Osteocyte (in vitro differentiated cells): ENCODE measurements around the gene PITPNM3. TPM values are rescaled to one million over a fixed set of nuclear protein-coding genes. Genes with fewer than 3 reads are reported as not detected.

Source experiments
- DNase-seq: peaks from one replicate; pipeline ENCODE4 v3.0.0; 2021; ENCODE audit warnings: mixed read lengths; ENCODE audit not compliant: unreplicated experiment; ENCODE audit errors: extremely low spot score
- H3K27ac Mint-ChIP-seq: one replicate; pipeline ENCODE4 v1.8.0; 2021; ENCODE audit warnings: mild to moderate bottlenecking, mixed read lengths; ENCODE audit not compliant: unreplicated experiment
- H3K27me3 Mint-ChIP-seq: one replicate; pipeline ENCODE4 v1.8.0; 2021; ENCODE audit warnings: mixed read lengths; ENCODE audit not compliant: unreplicated experiment
- H3K36me3 Mint-ChIP-seq: one replicate; pipeline ENCODE4 v1.8.0; 2021; ENCODE audit warnings: mixed read lengths; ENCODE audit not compliant: unreplicated experiment
- H3K4me1 Mint-ChIP-seq: one replicate; pipeline ENCODE4 v1.8.0; 2021; ENCODE audit warnings: mixed read lengths; ENCODE audit not compliant: unreplicated experiment
- H3K4me3 Mint-ChIP-seq: one replicate; pipeline ENCODE4 v1.8.0; 2021; ENCODE audit warnings: mild to moderate bottlenecking, moderate library complexity, mixed read lengths; ENCODE audit not compliant: unreplicated experiment
- H3K9me3 Mint-ChIP-seq: one replicate; pipeline ENCODE4 v1.8.0; 2021; ENCODE audit warnings: mixed read lengths; ENCODE audit not compliant: unreplicated experiment
- total RNA-seq: library from RNA; stranded (reverse); gene quantifications from 2 replicates; pipeline ENCODE4 v1.2.1, GENCODE V29; 2021
- TF ChIP-seq, protein P1 (sequence below): fragments of 200-600 bp; sonication (generic); IDR thresholded peaks from 2 replicates; pipeline ENCODE4 v1.5.0; 2021; ENCODE audit warnings: antibody characterized with exemption, mild to moderate bottlenecking, moderate library complexity

Gene PITPNM3
- total RNA-seq, 1 donor from 2014 or later: 0.94 TPM

DNA sequence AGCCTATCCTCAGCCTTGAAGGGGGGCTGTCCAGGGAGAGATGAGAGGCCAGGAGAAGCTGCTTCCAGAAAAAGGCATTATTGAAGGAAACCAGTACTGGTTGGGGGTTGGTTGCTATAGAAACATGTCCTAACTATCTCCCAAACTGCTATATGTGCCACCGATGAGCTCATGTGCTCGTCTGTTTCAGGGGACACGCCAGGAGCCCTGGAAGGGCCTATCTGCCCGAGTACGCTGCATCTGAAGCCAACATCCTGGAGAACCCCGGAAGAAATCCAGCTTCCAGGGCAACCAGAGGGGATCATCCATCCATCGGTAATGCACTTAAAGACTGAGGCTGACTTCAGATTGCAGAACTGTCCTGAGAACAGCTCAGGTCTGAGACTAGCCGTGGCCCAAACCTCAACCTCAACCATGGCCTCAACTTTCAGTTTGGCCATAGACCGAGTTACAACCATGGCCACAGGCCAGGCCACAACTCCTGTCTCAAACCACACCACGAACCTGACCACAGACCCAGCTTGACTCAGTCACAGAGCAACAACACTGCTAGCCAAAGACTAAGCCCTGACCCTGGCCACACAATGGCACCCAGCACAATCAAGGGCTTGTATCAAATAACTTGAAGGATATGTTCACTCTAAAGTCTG lies 10.2 kb downstream of the PITPNM3 start:
- Mint-ChIP-seq H3K4me3 (no peak overlapping the region), H3K36me3 (no peaks in the 10 kb centered on the region), H3K9me3 (no peaks in the 10 kb centered on the region), H3K27me3 (peaks cover 3% of the 10 kb centered on the region), H3K27ac (no peak overlapping the region), H3K4me1 (no peaks in the 10 kb centered on the region)
- TF ChIP-seq, protein P1, sequence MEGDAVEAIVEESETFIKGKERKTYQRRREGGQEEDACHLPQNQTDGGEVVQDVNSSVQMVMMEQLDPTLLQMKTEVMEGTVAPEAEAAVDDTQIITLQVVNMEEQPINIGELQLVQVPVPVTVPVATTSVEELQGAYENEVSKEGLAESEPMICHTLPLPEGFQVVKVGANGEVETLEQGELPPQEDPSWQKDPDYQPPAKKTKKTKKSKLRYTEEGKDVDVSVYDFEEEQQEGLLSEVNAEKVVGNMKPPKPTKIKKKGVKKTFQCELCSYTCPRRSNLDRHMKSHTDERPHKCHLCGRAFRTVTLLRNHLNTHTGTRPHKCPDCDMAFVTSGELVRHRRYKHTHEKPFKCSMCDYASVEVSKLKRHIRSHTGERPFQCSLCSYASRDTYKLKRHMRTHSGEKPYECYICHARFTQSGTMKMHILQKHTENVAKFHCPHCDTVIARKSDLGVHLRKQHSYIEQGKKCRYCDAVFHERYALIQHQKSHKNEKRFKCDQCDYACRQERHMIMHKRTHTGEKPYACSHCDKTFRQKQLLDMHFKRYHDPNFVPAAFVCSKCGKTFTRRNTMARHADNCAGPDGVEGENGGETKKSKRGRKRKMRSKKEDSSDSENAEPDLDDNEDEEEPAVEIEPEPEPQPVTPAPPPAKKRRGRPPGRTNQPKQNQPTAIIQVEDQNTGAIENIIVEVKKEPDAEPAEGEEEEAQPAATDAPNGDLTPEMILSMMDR: no peak
- no peak for DNase-seq

DNA sequence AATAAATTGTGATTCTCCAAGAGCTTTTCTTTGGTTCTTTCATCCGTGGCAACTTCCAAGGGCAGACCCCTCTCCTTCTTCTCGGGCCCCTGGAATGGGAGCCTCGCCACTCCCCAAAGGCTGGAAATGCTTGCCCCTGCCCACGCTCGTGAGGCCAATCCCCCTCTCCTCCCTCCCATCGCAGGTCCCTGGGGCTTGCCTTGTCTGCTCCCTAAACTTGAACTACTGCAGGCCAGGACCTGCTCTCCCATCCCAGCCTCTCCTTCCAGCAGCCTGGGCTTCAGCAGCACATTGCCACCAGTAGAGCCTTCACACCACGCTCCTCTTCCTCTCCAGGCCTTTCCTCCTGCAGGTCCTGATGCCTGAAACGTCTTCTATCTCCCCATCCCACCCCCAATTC lies 11.1 kb downstream of the PITPNM3 start:
- Mint-ChIP-seq H3K36me3 (no peaks in the 10 kb centered on the region), H3K27ac (no peak overlapping the region), H3K9me3 (no peaks in the 10 kb centered on the region), H3K27me3 (peaks cover 3% of the 10 kb centered on the region), H3K4me1 (no peaks in the 10 kb centered on the region), H3K4me3 (no peak overlapping the region)
- no peak for DNase-seq
- TF ChIP-seq, protein P1: no peak

DNA sequence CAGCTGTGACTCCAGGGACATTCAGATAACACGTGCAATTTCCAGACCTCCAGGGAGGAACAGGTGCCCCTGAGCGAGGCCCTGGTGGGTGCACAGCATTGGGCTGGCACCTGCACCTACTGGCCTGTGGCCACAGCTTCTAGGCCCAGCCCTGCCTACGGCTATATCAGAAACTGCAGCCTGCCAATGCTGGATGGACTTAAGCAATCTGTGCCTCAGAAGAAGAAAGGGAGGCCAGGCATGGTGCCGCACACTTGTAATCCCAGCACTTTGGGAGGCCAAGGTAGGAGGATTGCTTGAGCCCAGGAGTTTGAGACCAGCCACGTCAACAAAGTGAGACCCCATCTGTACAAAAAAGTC lies 12.4 kb downstream of the PITPNM3 start:
- no peak for DNase-seq
- H3K4me1 Mint-ChIP-seq: no peaks in the 10 kb centered on the region
- H3K36me3 Mint-ChIP-seq: no peaks in the 10 kb centered on the region
- H3K27ac Mint-ChIP-seq: no peak overlapping the region
- H3K4me3 Mint-ChIP-seq: no peak overlapping the region
- TF ChIP-seq, protein P1: no peak
- peaks cover 8% of the 10 kb centered on the region for H3K27me3 Mint-ChIP-seq
- peaks cover 3% of the 10 kb centered on the region for H3K9me3 Mint-ChIP-seq

DNA sequence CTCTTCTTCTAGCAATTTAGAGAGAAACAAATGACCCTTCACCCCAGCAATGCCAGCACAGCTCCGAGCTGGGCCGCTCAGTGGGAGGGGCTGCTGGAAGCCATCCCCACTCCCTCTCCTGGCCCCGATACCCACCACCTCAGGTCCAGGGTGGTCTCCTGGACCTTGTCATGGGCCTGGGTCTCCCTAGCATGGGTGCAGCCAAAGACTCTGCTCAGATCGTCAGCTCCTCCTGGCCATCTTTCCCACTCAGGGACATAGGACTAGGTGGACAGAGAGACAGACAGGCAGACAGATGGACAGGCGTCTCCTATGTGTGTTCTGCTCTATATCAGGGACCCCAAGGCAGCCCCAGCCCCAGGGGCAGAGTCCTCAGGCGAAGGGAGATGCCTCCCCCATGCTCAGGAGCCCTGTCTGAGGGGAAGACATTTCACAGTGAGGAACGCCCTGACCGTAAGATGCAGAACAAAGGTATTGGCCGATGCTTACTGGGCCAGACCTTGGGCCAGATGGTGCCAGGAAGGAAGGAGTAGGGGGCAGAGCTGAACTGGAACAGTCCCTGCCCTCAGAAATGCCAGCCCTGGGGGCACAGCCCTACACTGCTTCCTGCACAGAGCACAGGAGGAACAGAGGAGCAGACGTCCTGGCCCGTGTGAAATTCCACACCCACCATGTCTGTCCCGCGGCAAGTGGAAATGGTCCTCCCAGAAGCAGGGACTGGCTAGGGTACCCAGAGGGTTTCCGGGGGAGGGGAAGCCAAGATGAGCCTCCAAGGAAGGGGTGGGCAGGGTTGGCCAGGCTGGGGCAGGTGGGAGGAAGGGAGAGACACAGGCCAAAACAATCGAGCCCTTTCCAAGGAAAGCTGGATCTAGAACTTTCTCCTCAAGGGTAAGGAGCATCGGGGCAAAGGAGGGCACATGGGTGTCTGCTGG lies 13.0 kb downstream of the PITPNM3 start:
- no peak for DNase-seq
- peaks cover 5% of the 10 kb centered on the region for H3K27me3 Mint-ChIP-seq
- no peaks in the 10 kb centered on the region for H3K36me3 Mint-ChIP-seq
- H3K9me3 Mint-ChIP-seq: peaks cover 3% of the 10 kb centered on the region
- H3K4me3 Mint-ChIP-seq: no peak overlapping the region
- no peaks in the 10 kb centered on the region for H3K4me1 Mint-ChIP-seq
- TF ChIP-seq, protein P1: no peak
- no peak overlapping the region for H3K27ac Mint-ChIP-seq

DNA sequence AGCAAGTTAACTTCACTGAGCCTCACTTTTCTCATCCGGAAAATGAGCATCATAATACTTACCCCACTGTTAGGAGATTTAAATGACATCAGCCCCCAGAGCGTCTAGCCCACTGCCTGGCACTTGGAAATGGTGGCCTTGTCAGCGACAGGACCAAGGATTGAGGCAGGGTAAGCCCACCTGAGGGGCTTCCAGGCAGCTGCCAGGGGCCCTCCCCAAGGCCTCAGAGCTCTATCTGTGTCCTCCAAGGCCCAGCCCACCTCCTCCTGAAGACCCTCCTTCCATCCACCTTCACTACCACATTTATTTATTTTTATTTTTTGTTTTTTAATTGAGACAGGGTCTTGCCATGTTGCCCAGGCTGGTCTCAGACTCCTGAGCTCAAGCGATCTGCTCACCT lies 13.8 kb downstream of the PITPNM3 start:
- TF ChIP-seq, protein P1: no peak

More for the DNA sequence above, 13.8 kb downstream of the PITPNM3 start:
- Mint-ChIP-seq H3K4me1 (no peaks in the 10 kb centered on the region), H3K36me3 (peaks cover under 1% of the 10 kb centered on the region), H3K27ac (no peak overlapping the region), H3K27me3 (peaks cover 5% of the 10 kb centered on the region), H3K4me3 (no peak overlapping the region), H3K9me3 (peaks cover 3% of the 10 kb centered on the region)
- DNase-seq: no peak
